GM18870 (cell line): ENCODE measurements around the gene CCT8.
"Not testable (repeated sequence)": the region's sequence is repeated elsewhere in the genome, so short reads cannot be mapped to it uniquely, and the experiment has no call there.

Experiments used
- ATAC-seq: cut with Tn5 transposase; IDR thresholded peaks from one replicate; pipeline ENCODE4 v1.9.1; 2021; ENCODE audit warnings: moderate library complexity; ENCODE audit not compliant: unreplicated experiment

Gene CCT8

GRCh38 chr21:29078869-29079767 lies 5.7 kb upstream of the CCT8 start:
- no peak for ATAC-seq

- no peak for ATAC-seq
Observed at GRCh38 chr21:29077651-29078090, 4.2 kb upstream of the CCT8 start.

- ATAC-seq, result not testable (repeated sequence)
Observed at GRCh38 chr21:29076731-29077640, 3.5 kb upstream of the CCT8 start.

GRCh38 chr21:29075706-29076466 lies 2.4 kb upstream of the CCT8 start:
- ATAC-seq, result no peak

GRCh38 chr21:29074783-29075182 lies 1.3 kb upstream of the CCT8 start:
- no peak for ATAC-seq

GRCh38 chr21:29074007-29074376 lies 544 bp upstream of the CCT8 start:
- ATAC-seq, result peak; percentile 14

- peak; percentile 1 for ATAC-seq
Observed at GRCh38 chr21:29072873-29073221, 601 bp downstream of the CCT8 start.

GRCh38 chr21:29064850-29065481 lies 8.5 kb downstream of the CCT8 start:
- ATAC-seq, result peak; percentile 99

- no peak for ATAC-seq
Observed at GRCh38 chr21:29056538-29057050, 16.9 kb downstream of the CCT8 start.

GRCh38 chr21:29056005-29056404 lies 17.4 kb downstream of the CCT8 start:
- no peak for ATAC-seq

GRCh38 chr21:29055080-29055479 lies 18.4 kb downstream of the CCT8 start:
- no peak for ATAC-seq

- no peak for ATAC-seq
Observed at GRCh38 chr21:29053656-29054055, 19.8 kb downstream of the CCT8 start.

- no peak for ATAC-seq
Observed at GRCh38 chr21:29053011-29053553, 20.4 kb downstream of the CCT8 start.

- no peak for ATAC-seq
Observed at GRCh38 chr21:29052224-29052623, 21.2 kb downstream of the CCT8 start.

GRCh38 chr21:29034678-29035077 lies 38.8 kb downstream of the CCT8 start:
- ATAC-seq, result no peak

- no peak for ATAC-seq
Observed at GRCh38 chr21:29033871-29034270, 39.6 kb downstream of the CCT8 start.

- no peak for ATAC-seq
Observed at GRCh38 chr21:29033301-29033700, 40.1 kb downstream of the CCT8 start.

- ATAC-seq, result no peak
Observed at GRCh38 chr21:29030909-29031308, 42.5 kb downstream of the CCT8 start.

GRCh38 chr21:29029524-29029923 lies 43.9 kb downstream of the CCT8 start:
- ATAC-seq, result no peak

GRCh38 chr21:29025328-29025713 lies 48.1 kb downstream of the CCT8 start:
- no peak for ATAC-seq
